A549 (cell line): ENCODE results near the gene CAPN2. TPM values are rescaled to one million over a fixed set of nuclear protein-coding genes. Genes with fewer than 3 reads are reported as not detected.

Source experiments
- ATAC-seq, 2 experiments: fragments of 200-7000 bp in 1 of 2; fragments of >200 bp in 1 of 2; cut with Nextera tagmentation in 1 of 2; cut with Tn5 transposase in 1 of 2; 3 replicates each; pipeline versions ENCODE4 v1.8.0 to v1.9.1; 2018 to 2020; ENCODE audit warnings: mild to moderate bottlenecking in 1 of 2, moderate library complexity in 1 of 2
- CTCF ChIA-PET: fragments of 300-600 bp; sonication (Branson Sonifier 250); formaldehyde crosslinking; extraction: SDS; loops from one replicate; lab custom pipeline; 2021; ENCODE audit warnings: antibody characterized with exemption, inconsistent platforms; lab: Yijun Ruan, JAX
- POLR2A ChIA-PET: fragments of 350-600 bp; formaldehyde crosslinking; extraction: SDS; loops from one replicate; lab custom pipeline; 2021; ENCODE audit warnings: antibody characterized with exemption, inconsistent platforms; lab: Yijun Ruan, JAX
- DNase-seq, 2 experiments: peaks; one replicate each; pipeline versions ENCODE4 v3.0.0 to v3.0.0-alpha.2; 2011 to 2016; ENCODE audit warnings: low read depth in 1 of 2, low spot score in 1 of 2
- FAIRE-seq: peaks from 2 replicates; lab custom pipeline; 2011; peaks lifted over from hg19 to GRCh38; lab: Jason Lieb, UNC
- H3K27ac ChIP-seq, 2 experiments: fragments of >200 bp; sonication (Bioruptor Twin); formaldehyde crosslinking; 3 replicates each; pipeline ENCODE4 v1.5.1; 2016 to 2017
- H3K4me1 ChIP-seq: fragments of >200 bp; sonication (Bioruptor Twin); formaldehyde crosslinking; 3 replicates; pipeline ENCODE4 v1.6.1; 2016
- H3K4me2 ChIP-seq: fragments of >200 bp; sonication (Bioruptor Twin); formaldehyde crosslinking; 3 replicates; pipeline ENCODE4 v1.6.1; 2016
- H3K4me3 ChIP-seq: fragments of >200 bp; sonication (Bioruptor Twin); formaldehyde crosslinking; 3 replicates; pipeline ENCODE4 v1.5.1; 2016
- H3K9me3 ChIP-seq: fragments of >200 bp; sonication (Bioruptor Twin); formaldehyde crosslinking; 3 replicates; pipeline ENCODE4 v1.6.1; 2016
- BHLHE40 ChIP-seq: IDR thresholded peaks from 2 replicates; pipeline ENCODE4 v1.6.1; 2012; ENCODE audit warnings: low read depth, low read length, inconsistent platforms
- CEBPB ChIP-seq, 2 experiments: fragments of >200 bp in 1 of 2; sonication (Bioruptor Twin) in 1 of 2; formaldehyde crosslinking in 1 of 2; IDR thresholded peaks; 2 replicates each; pipeline ENCODE4 v1.6.1; 2012 to 2016
- CHD4 ChIP-seq: fragments of 200-600 bp; sonication (generic); IDR thresholded peaks from 2 replicates; pipeline ENCODE4 v1.6.1; 2016; ENCODE audit warnings: antibody characterized with exemption, mild to moderate bottlenecking, borderline replicate concordance
- EHF ChIP-seq: fragments of 250-450 bp; sonication (Bioruptor Pico); IDR thresholded peaks from 2 replicates; pipeline ENCODE4 v1.5.0; 2020; ENCODE audit warnings: mild to moderate bottlenecking
- EHMT2 ChIP-seq: fragments of 200-600 bp; sonication (generic); IDR thresholded peaks from 2 replicates; pipeline ENCODE4 v1.6.1; 2016; ENCODE audit warnings: antibody characterized with exemption, low read depth, mild to moderate bottlenecking, moderate library complexity
- EP300 ChIP-seq, 2 experiments: fragments of >200 bp; sonication (Bioruptor Twin); formaldehyde crosslinking; IDR thresholded peaks; 2 replicates in 1 of 2; 3 replicates in 1 of 2; pipeline ENCODE4 v1.6.1; 2016 to 2017
- ESRRA ChIP-seq: fragments of 150-350 bp; IDR thresholded peaks from 2 replicates; pipeline ENCODE4 v1.6.1; 2014; ENCODE audit warnings: mild to moderate bottlenecking, low read length, borderline replicate concordance
- HOXA7 ChIP-seq: fragments of 250-450 bp; sonication (Bioruptor Pico); IDR thresholded peaks from 2 replicates; pipeline ENCODE4 v1.5.0; 2020; ENCODE audit warnings: mild to moderate bottlenecking, moderate library complexity
- HOXB13 ChIP-seq: fragments of 250-450 bp; sonication (Bioruptor Pico); IDR thresholded peaks from 2 replicates; pipeline ENCODE4 v1.5.0; 2020; ENCODE audit warnings: low read depth, mild to moderate bottlenecking, moderate library complexity
- HOXB5 ChIP-seq: fragments of 250-450 bp; sonication (Bioruptor Pico); IDR thresholded peaks from 2 replicates; pipeline ENCODE4 v1.5.0; 2020; ENCODE audit warnings: mild to moderate bottlenecking, moderate library complexity
- MAFK ChIP-seq: fragments of 450-650 bp; IDR thresholded peaks from 2 replicates; pipeline ENCODE4 v1.6.1; 2014; ENCODE audit not compliant: partially characterized antibody
- RFX5 ChIP-seq: fragments of 450-650 bp; IDR thresholded peaks from 2 replicates; pipeline ENCODE4 v1.7.1; 2014; ENCODE audit warnings: antibody characterized with exemption, mild to moderate bottlenecking, moderate library complexity
- RNF2 ChIP-seq: fragments of 200-600 bp; sonication (generic); IDR thresholded peaks from 2 replicates; pipeline ENCODE4 v1.6.1; 2016; ENCODE audit warnings: low read depth, mild to moderate bottlenecking, antibody characterized with exemption, moderate library complexity, borderline replicate concordance
- SMC3 ChIP-seq: fragments of >200 bp; sonication (Bioruptor Twin); formaldehyde crosslinking; IDR thresholded peaks from 3 replicates; pipeline ENCODE4 v1.6.1; 2018; ENCODE audit warnings: inconsistent platforms
- SREBF2 ChIP-seq: fragments of 450-650 bp; IDR thresholded peaks from 2 replicates; pipeline ENCODE4 v1.6.1; 2014; ENCODE audit warnings: mild to moderate bottlenecking, moderate library complexity
- TP53 ChIP-seq: fragments of 250-450 bp; sonication (Bioruptor Pico); IDR thresholded peaks from 2 replicates; pipeline ENCODE4 v1.5.0; 2021; ENCODE audit warnings: mild to moderate bottlenecking, moderate library complexity
- ZC3H11A ChIP-seq: fragments of 450-650 bp; IDR thresholded peaks from 2 replicates; pipeline ENCODE4 v1.6.1; 2014; ENCODE audit warnings: antibody characterized with exemption, mild to moderate bottlenecking
- WGBS: methylation state at CpG from one replicate; pipeline ENCODE4 v1.1.6; 2017; ENCODE audit errors: missing lambda C conversion rate; 5-methylcytosine and 5-hydroxymethylcytosine counted together
- polyA plus RNA-seq, 4 experiments: library from polyadenylated mRNA; depleted of rRNA in 3 of 4; stranded (reverse); fragments of >200 nt; fragmentation: RNase III in 1 of 4; extraction: RNeasy Plus Mini Kit Qiagen cat#74134 plus additional on column Dnase treatment in 1 of 4; gene quantifications; 2 replicates in 3 of 4; 3 replicates in 1 of 4; pipeline ENCODE4 v1.2.3, GENCODE V29; 2011 to 2017
- TF ChIP-seq, protein P1 (sequence below): fragments of 250-450 bp; sonication (Bioruptor Pico); IDR thresholded peaks from 2 replicates; pipeline ENCODE4 v1.5.0; 2020; ENCODE audit warnings: low read depth, mild to moderate bottlenecking, moderate library complexity
- TF ChIP-seq, protein P2 (sequence below): fragments of >200 bp; sonication (Bioruptor Twin); formaldehyde crosslinking; IDR thresholded peaks from 3 replicates; pipeline ENCODE4 v1.6.1; 2016
- TF ChIP-seq, protein P3 (sequence below): fragments of 150-350 bp; IDR thresholded peaks from 2 replicates; pipeline ENCODE4 v1.6.1; 2014; ENCODE audit warnings: low read depth, mild to moderate bottlenecking, low read length
- TF ChIP-seq, protein P4 (sequence below): IDR thresholded peaks from 2 replicates; pipeline ENCODE4 v1.6.1; 2012
- TF ChIP-seq, protein P5 (sequence below): fragments of 250-450 bp; sonication (Bioruptor Pico); IDR thresholded peaks from 2 replicates; pipeline ENCODE4 v1.5.0; 2021; ENCODE audit warnings: mild to moderate bottlenecking, moderate library complexity, borderline replicate concordance
- TF ChIP-seq, protein P6 (sequence below): fragments of 450-650 bp; IDR thresholded peaks from 2 replicates; pipeline ENCODE4 v1.6.1; 2014; ENCODE audit warnings: antibody characterized with exemption

Gene CAPN2
- polyA plus RNA-seq, 2 of the 4 experiments (the other 2 are of a cell fraction) = 199 to 300 TPM

DNA sequence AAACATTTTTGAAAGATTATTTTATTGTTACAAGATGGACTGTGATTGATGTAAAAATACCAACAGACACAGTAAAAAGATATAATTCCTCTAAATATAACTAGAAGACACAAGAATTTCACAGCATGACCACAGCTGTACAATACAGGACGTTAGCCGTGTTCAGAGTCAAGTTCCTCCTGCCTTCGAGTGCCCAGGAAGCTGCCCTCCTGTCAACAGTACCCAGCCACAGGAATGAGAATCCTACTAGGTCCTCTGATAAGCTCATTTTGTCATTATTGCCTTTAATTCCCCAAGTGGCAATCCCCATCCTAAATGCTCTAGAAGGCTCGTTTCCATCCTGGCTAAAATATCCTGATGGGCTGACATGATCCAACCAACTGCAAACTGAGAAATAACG lies 16.4 kb upstream of the CAPN2 start:
- no peak for FAIRE-seq
- H3K9me3 ChIP-seq = no peaks in the 10 kb centered on the region
- no peak for ATAC-seq
- 72% methylated on average over 5 of the region's 5 CpGs for WGBS
- TF ChIP-seq CHD4 (no peak), SMC3 (no peak), MAFK (no peak), CEBPB (IDR thresholded peaks at IDR 0.05) (no peak), RNF2 (no peak), ESRRA (no peak), EP300 (IDR thresholded peaks at IDR 0.05) (no peak), ZC3H11A (no peak), EHMT2 (no peak)
- TF ChIP-seq, protein P1, sequence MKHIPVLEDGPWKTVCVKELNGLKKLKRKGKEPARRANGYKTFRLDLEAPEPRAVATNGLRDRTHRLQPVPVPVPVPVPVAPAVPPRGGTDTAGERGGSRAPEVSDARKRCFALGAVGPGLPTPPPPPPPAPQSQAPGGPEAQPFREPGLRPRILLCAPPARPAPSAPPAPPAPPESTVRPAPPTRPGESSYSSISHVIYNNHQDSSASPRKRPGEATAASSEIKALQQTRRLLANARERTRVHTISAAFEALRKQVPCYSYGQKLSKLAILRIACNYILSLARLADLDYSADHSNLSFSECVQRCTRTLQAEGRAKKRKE = no peak
- TF ChIP-seq, protein P2, sequence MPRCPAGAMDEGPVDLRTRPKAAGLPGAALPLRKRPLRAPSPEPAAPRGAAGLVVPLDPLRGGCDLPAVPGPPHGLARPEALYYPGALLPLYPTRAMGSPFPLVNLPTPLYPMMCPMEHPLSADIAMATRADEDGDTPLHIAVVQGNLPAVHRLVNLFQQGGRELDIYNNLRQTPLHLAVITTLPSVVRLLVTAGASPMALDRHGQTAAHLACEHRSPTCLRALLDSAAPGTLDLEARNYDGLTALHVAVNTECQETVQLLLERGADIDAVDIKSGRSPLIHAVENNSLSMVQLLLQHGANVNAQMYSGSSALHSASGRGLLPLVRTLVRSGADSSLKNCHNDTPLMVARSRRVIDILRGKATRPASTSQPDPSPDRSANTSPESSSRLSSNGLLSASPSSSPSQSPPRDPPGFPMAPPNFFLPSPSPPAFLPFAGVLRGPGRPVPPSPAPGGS = no peak
- TF ChIP-seq, protein P3, sequence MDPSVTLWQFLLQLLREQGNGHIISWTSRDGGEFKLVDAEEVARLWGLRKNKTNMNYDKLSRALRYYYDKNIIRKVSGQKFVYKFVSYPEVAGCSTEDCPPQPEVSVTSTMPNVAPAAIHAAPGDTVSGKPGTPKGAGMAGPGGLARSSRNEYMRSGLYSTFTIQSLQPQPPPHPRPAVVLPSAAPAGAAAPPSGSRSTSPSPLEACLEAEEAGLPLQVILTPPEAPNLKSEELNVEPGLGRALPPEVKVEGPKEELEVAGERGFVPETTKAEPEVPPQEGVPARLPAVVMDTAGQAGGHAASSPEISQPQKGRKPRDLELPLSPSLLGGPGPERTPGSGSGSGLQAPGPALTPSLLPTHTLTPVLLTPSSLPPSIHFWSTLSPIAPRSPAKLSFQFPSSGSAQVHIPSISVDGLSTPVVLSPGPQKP = no peak
- no peak overlapping the region for H3K4me3 ChIP-seq
- peaks cover 26% of the 10 kb centered on the region for H3K4me1 ChIP-seq
- ChIA-PET CTCF (interaction anchor here (0.5 to 2.4 kb wide), 18 partner anchors 9 to 888 kb away, joined by 3 to 14 read pairs (median 3); partner anchors contain the start of genes CAPN2, CAPN8 and TLR5), POLR2A (no interaction called here)
- no peak for DNase-seq
- no peak overlapping the region for H3K4me2 ChIP-seq
- no peak overlapping the region for H3K27ac ChIP-seq

DNA sequence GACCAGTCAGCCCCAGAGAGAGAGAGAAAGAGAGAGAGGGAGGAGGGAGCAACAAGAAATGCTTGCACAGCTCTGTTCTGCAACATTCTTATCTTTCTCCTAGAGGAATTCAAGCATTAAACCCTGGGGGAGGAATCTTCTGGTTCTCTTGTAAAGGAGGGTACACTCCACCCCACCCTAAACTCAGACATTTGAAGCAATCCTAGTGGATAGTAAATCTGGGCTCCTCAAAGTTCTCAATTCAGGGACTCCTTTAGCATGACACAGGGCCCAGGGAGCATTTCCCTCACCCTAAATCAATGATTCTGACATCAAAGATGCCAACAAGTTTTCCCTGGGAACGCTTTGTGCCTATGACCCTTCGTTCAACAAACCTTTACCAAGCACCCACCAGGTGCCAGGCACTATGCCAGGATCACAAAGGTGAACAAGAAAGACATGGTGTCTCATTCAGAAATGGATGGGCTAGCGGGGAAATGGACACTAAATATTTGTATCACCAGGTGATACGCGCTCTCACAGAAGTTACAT lies 11.9 kb upstream of the CAPN2 start:
- Histone ChIP-seq H3K4me1 (peaks cover 65% of the 10 kb centered on the region), H3K9me3 (no peaks in the 10 kb centered on the region), H3K4me2 (peak overlapping the region; percentile 82), H3K4me3 (no peak overlapping the region), H3K27ac (peak overlapping the region; percentile 95 to 99)
- no peak for FAIRE-seq
- peak in 1 of 2 experiments; percentile 88 for DNase-seq
- ATAC-seq = peak; percentile 5 to 7; a peak in 5 of 6 replicates
- CTCF ChIA-PET = interaction anchor here (0.6 to 5.4 kb wide), 11 partner anchors 10 to 567 kb away, joined by 3 to 122 read pairs (median 5); partner anchors contain the start of genes CAPN2 and TP53BP2
- WGBS = 9% methylated on average over 5 of the region's 5 CpGs
- TF ChIP-seq, protein P4, sequence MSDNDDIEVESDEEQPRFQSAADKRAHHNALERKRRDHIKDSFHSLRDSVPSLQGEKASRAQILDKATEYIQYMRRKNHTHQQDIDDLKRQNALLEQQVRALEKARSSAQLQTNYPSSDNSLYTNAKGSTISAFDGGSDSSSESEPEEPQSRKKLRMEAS = 0 out of 2 replicates have a peak, but pooled peaks have one; percentile 4
- TF ChIP-seq RFX5 = no peak
- no peak for TF ChIP-seq ZC3H11A
- peak; percentile 61; the same call in 1 of the 2 replicates for TF ChIP-seq TP53 (CRISPR knock-in tag)
- no peak for TF ChIP-seq EHF (CRISPR knock-in tag)
- TF ChIP-seq, protein P5, sequence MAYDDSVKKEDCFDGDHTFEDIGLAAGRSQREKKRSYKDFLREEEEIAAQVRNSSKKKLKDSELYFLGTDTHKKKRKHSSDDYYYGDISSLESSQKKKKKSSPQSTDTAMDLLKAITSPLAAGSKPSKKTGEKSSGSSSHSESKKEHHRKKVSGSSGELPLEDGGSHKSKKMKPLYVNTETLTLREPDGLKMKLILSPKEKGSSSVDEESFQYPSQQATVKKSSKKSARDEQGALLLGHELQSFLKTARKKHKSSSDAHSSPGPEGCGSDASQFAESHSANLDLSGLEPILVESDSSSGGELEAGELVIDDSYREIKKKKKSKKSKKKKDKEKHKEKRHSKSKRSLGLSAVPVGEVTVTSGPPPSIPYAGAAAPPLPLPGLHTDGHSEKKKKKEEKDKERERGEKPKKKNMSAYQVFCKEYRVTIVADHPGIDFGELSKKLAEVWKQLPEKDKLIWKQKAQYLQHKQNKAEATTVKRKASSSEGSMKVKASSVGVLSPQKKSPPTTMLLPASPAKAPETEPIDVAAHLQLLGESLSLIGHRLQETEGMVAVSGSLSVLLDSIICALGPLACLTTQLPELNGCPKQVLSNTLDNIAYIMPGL (CRISPR knock-in tag) = no peak; the same call in 1 of the 2 replicates
- TF ChIP-seq, protein P1 = peak; percentile 15; the same call in 1 of the 2 replicates
- peak; percentile 24; the same call in 1 of the 2 replicates for TF ChIP-seq HOXA7 (CRISPR knock-in tag)
- TF ChIP-seq, protein P6, sequence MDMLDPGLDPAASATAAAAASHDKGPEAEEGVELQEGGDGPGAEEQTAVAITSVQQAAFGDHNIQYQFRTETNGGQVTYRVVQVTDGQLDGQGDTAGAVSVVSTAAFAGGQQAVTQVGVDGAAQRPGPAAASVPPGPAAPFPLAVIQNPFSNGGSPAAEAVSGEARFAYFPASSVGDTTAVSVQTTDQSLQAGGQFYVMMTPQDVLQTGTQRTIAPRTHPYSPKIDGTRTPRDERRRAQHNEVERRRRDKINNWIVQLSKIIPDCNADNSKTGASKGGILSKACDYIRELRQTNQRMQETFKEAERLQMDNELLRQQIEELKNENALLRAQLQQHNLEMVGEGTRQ = no peak
- TF ChIP-seq BHLHE40 = no peak
- peak; percentile 66; the same call in 1 of the 2 replicates for TF ChIP-seq HOXB13 (CRISPR knock-in tag)
- no peak for TF ChIP-seq ESRRA
- TF ChIP-seq HOXB5 (CRISPR knock-in tag) = peak; percentile 69; the same call in 1 of the 2 replicates
- TF ChIP-seq SREBF2 = no peak
- POLR2A ChIA-PET = interaction anchor here (1.1 to 1.6 kb wide), 10 partner anchors 12 to 414 kb away, joined by 3 to 25 read pairs (median 6); partner anchors contain the start of genes CAPN2, FBXO28 and TP53BP2
